NB4 (cell line): Measurements from ENCODE around the gene CUEDC2.
"Not testable (repeated sequence)": the region's sequence is repeated elsewhere in the genome, so short reads cannot be mapped to it uniquely, and the experiment has no call there.

Experiments
- DNase-seq: peaks from one replicate; pipeline ENCODE4 v3.0.0; 2010; ENCODE audit warnings: low read depth
- H3K4me3 ChIP-seq: one replicate; pipeline ENCODE4 v1.5.1; 2011; ENCODE audit warnings: mild to moderate bottlenecking, low read depth, low read length, moderate library complexity
- CTCF ChIP-seq: IDR thresholded peaks from one replicate; pipeline ENCODE4 v1.5.1; 2012; ENCODE audit warnings: low read depth, low read length
- MAX ChIP-seq: IDR thresholded peaks from 2 replicates; pipeline ENCODE4 v1.6.1; 2011; ENCODE audit warnings: low read depth, low read length
- MYC ChIP-seq: IDR thresholded peaks from 2 replicates; pipeline ENCODE4 v1.6.1; 2011; ENCODE audit warnings: low read depth, low read length
- POLR2A ChIP-seq: IDR thresholded peaks from 2 replicates; pipeline ENCODE4 v1.6.1; 2011; ENCODE audit warnings: mild to moderate bottlenecking; ENCODE audit not compliant: insufficient read length; ENCODE audit errors: extremely low read depth

Gene CUEDC2

GRCh38 chr10:102457591-102458150 is 25.3 kb upstream of the CUEDC2 start:
- no peak for DNase-seq

GRCh38 chr10:102455893-102456471 is 23.6 kb upstream of the CUEDC2 start:
- peak; percentile 57 for DNase-seq
- TF ChIP-seq MAX, result no peak
- TF ChIP-seq MYC, result no peak
- no peak for TF ChIP-seq POLR2A
- no peak for TF ChIP-seq CTCF
- no peak overlapping the region for H3K4me3 ChIP-seq

More at GRCh38 chr10:102457591-102458150, 25.3 kb upstream of the CUEDC2 start:
- TF ChIP-seq MYC, result no peak
- H3K4me3 ChIP-seq, result no peak overlapping the region

GRCh38 chr10:102454662-102455487 is 22.5 kb upstream of the CUEDC2 start:
- not testable (repeated sequence) for H3K4me3 ChIP-seq, DNase-seq

- no peak for DNase-seq
- TF ChIP-seq POLR2A (no peak), CTCF (no peak), MYC (no peak)
- no peak overlapping the region for H3K4me3 ChIP-seq
Measured at GRCh38 chr10:102453502-102453901, 21.1 kb upstream of the CUEDC2 start.

GRCh38 chr10:102452672-102453340 is 20.4 kb upstream of the CUEDC2 start:
- no peak for TF ChIP-seq POLR2A
- H3K4me3 ChIP-seq, result no peak overlapping the region
- peak; percentile 84 for DNase-seq

- DNase-seq, result no peak
- TF ChIP-seq POLR2A, result no peak
- peak within 1 kb of the TSS; percentile 81 for H3K4me3 ChIP-seq
Measured at GRCh38 chr10:102451105-102451969, 19.0 kb upstream of the CUEDC2 start, which contains the start of gene C10orf95. TSS of gene C10orf95 (minus strand) at chr10:102451543. CDS start at chr10:102451093, 450 bp downstream.

GRCh38 chr10:102450374-102451104 is 18.2 kb upstream of the CUEDC2 start:
- TF ChIP-seq POLR2A (peak; percentile 87), MYC (peak; percentile 97), CTCF (no peak), MAX (peak; percentile 87)
- DNase-seq, result peak; percentile 96
- H3K4me3 ChIP-seq, result peak overlapping the region; percentile 98
